Ovary (tissue), 9 donors: ENCODE results near the gene E2F6. TPM values are rescaled to one million over a fixed set of nuclear protein-coding genes. Genes with fewer than 3 reads are reported as not detected.

Experiments
- DNase-seq, 5 donors: peaks; one replicate each; pipeline ENCODE4 v3.0.0-alpha.2; 2019 to 2020
- H3K27ac ChIP-seq, 2 donors: fragments of 200-600 bp; one replicate each; pipeline versions ENCODE4 v1.5.1 to v1.8.0; 2019 to 2022
- H3K27me3 ChIP-seq: fragments of 200-600 bp; one replicate; pipeline ENCODE4 v1.8.0; 2022
- H3K36me3 ChIP-seq: fragments of 200-600 bp; sonication (generic); one replicate; pipeline ENCODE4 v1.5.1; 2019
- H3K4me1 ChIP-seq: one replicate; pipeline ENCODE4 v1.8.1; 2013; ENCODE audit warnings: mild to moderate bottlenecking, moderate library complexity; ENCODE audit not compliant: insufficient read depth
- H3K4me3 ChIP-seq: fragments of 200-600 bp; sonication (generic); one replicate; pipeline ENCODE4 v1.5.1; 2017
- H3K9me3 ChIP-seq, 2 donors: fragments of 200-600 bp in 1 of 2; sonication (generic) in 1 of 2; one replicate each; pipeline versions ENCODE4 v1.5.1 to v1.8.1; 2013 to 2019; ENCODE audit warnings: mild to moderate bottlenecking in 1 of 2, moderate library complexity in 1 of 2
- EP300 ChIP-seq: sonication (generic); formaldehyde crosslinking; IDR thresholded peaks from one replicate; pipeline ENCODE4 v1.6.1; 2017; ENCODE audit warnings: antibody characterized with exemption
- POLR2A ChIP-seq: fragments of 450-650 bp; IDR thresholded peaks from one replicate; pipeline ENCODE4 v1.6.1; 2017; ENCODE audit warnings: antibody characterized with exemption, mild to moderate bottlenecking, moderate library complexity
- WGBS, 3 donors: extraction: QIAGEN DNeasy Blood & Tissue Kit in 1 of 3; methylation state at CpG; one replicate each; pipeline versions ENCODE4 v1.1.5 to v1.1.7; 2013 to 2017; 5-methylcytosine and 5-hydroxymethylcytosine counted together
- intact Hi-C, 4 donors: fragments of 100-400 bp; cut with DNase I; formaldehyde crosslinking; loops; one replicate each; pipeline versions ENCODE4 v1.11.0 to v1.15.1; 2022 to 2023
- polyA plus RNA-seq, 2 donors: library from polyadenylated mRNA; stranded (reverse); fragments of 200-250 nt in 1 of 2; fragments of 350-450 nt in 1 of 2; fragmentation: Illumina TruSeq in 1 of 2; extraction: RNeasy Lipid Tissue Mini Kit (QIAGEN cat#74804) in 1 of 2; gene quantifications; one replicate each; pipeline ENCODE4 v1.2.3, GENCODE V29; 2013 to 2014
- total RNA-seq, 7 donors: library from RNA; depleted of rRNA in 2 of 7; stranded (reverse); fragments of >200 nt in 2 of 7; fragmentation: NEBNext Ultra II Directional in 3 of 7; extraction: Animal tissue kit (Norgen Biotek cat#: 25700) in 3 of 7; gene quantifications; one replicate each; pipeline versions ENCODE4 v1.1.0 to v1.2.4, GENCODE V29; 2016 to 2023
- TF ChIP-seq, protein P1 (sequence below), 3 donors: fragments of 450-650 bp in 2 of 3; fragments of 200-600 bp in 1 of 3; IDR thresholded peaks; one replicate each; pipeline versions ENCODE4 v1.5.1 to v1.8.0; 2016 to 2022; ENCODE audit warnings: antibody characterized with exemption in 3 of 3, mild to moderate bottlenecking in 1 of 3
- donor health status: DM: no; HTN: no; CAD: no; lungs with moderate emphysema.
- donor health status: DM: no; HTN: no; CAD: no.
- donor health status: Bipolar disorder and iron deficiency.
- donor health status: DM: yes; HTN: yes; CAD: no.
- donor health status: DM: no; HTN: no; CAD: no.
- donor health status: DM: yes; HTN: yes; CAD: no.

Gene E2F6
- total and polyA plus RNA-seq, 9 donors, result 9.9 to 19.6 (median 14.9) TPM

DNA sequence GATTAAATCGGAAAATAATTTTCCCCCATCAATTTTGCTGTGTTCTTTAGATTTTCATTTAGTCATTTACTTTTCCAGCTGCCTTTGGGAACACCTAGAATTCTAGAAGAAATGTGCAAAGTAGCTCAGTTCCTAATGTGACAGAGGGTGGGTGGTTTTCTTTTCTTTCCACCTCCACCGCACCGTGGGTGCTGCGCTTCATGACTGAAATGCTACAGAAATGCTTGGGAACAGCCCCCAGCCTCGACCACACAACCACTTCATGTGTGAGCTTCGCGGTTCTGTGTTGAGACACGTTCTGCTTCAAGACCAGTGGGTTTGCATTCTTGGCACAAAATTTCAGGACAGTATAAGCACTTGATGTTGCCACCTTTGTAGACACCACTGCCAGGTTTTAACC is 30.9 kb downstream of the E2F6 start:
- H3K9me3 ChIP-seq, result no peaks in the 10 kb centered on the region
- no peak for DNase-seq
- H3K36me3 ChIP-seq, result no peaks in the 10 kb centered on the region
- TF ChIP-seq, protein P1, sequence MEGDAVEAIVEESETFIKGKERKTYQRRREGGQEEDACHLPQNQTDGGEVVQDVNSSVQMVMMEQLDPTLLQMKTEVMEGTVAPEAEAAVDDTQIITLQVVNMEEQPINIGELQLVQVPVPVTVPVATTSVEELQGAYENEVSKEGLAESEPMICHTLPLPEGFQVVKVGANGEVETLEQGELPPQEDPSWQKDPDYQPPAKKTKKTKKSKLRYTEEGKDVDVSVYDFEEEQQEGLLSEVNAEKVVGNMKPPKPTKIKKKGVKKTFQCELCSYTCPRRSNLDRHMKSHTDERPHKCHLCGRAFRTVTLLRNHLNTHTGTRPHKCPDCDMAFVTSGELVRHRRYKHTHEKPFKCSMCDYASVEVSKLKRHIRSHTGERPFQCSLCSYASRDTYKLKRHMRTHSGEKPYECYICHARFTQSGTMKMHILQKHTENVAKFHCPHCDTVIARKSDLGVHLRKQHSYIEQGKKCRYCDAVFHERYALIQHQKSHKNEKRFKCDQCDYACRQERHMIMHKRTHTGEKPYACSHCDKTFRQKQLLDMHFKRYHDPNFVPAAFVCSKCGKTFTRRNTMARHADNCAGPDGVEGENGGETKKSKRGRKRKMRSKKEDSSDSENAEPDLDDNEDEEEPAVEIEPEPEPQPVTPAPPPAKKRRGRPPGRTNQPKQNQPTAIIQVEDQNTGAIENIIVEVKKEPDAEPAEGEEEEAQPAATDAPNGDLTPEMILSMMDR (IDR thresholded peaks at IDR 0.05), result no peak
- no peak for TF ChIP-seq EP300
- TF ChIP-seq POLR2A, result no peak
- H3K4me1 ChIP-seq, result no peaks in the 10 kb centered on the region
- 84 to 89% (median 88%) methylated on average over 8 of the region's 8 CpGs for WGBS, 3 donors
- H3K4me3 ChIP-seq, result no peak overlapping the region
- H3K27ac ChIP-seq, result no peak overlapping the region
- intact Hi-C loops, result no loop called here
- no peaks in the 10 kb centered on the region for H3K27me3 ChIP-seq

DNA sequence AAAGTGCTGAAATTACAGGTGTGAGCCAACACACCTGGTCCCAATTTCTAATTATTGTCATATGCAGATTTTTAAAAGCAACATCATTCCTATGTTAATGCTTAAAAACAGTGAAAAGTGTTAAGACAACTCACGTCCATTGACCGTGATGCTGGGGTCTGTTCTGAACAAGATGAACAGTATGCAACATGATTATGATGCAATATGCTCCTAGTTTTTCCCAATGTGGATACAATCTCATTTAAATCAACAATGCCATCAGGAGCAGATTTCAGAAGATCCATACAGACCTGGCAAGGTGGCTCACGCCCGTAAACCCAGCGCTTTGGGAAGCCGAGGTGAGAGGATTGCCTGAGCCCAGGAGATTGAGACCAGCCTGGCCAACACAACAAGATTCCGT is 31.5 kb downstream of the E2F6 start:
- Histone ChIP-seq H3K4me1 (no peaks in the 10 kb centered on the region), H3K27me3 (no peaks in the 10 kb centered on the region), H3K36me3 (no peaks in the 10 kb centered on the region), H3K9me3 (no peaks in the 10 kb centered on the region), H3K4me3 (no peak overlapping the region), H3K27ac (no peak overlapping the region)
- TF ChIP-seq EP300, result no peak
- no peak for TF ChIP-seq POLR2A
- TF ChIP-seq, protein P1 (IDR thresholded peaks at IDR 0.05), result no peak
- intact Hi-C loops, result no loop called here
- 93 to 95% (median 94%) methylated on average over 7 of the region's 7 CpGs for WGBS, 3 donors
- DNase-seq, result no peak

DNA sequence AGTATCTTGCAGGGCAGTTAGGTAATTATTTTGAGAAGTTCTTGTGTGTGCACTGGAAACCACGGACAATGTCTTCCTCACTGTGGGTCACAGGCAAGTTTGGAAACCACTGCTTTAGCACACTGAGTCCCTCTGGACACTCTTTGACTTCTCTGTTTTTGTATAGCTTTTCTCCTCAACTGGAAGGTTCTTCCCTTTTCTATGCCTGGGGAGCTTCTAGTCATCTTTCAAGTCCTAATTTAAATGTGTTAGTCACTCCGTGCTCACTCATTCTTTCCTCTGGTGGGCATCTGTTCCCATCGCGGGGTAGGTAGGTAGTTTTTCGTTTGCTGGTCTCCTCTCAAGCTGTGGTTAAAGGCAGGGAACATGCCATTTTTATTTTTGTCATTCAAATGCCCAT is 32.1 kb downstream of the E2F6 start:
- H3K27ac ChIP-seq, result no peak overlapping the region
- H3K4me1 ChIP-seq, result no peaks in the 10 kb centered on the region
- H3K36me3 ChIP-seq, result no peaks in the 10 kb centered on the region
- no peak overlapping the region for H3K4me3 ChIP-seq
- no peaks in the 10 kb centered on the region for H3K9me3 ChIP-seq
- H3K27me3 ChIP-seq, result no peaks in the 10 kb centered on the region
- DNase-seq, result no peak
- intact Hi-C loops, result no loop called here
- TF ChIP-seq, protein P1 (IDR thresholded peaks at IDR 0.05), result no peak
- TF ChIP-seq POLR2A (no peak), EP300 (no peak)
- 92 to 95% (median 94%) methylated on average over 5 of the region's 5 CpGs for WGBS, 3 donors

DNA sequence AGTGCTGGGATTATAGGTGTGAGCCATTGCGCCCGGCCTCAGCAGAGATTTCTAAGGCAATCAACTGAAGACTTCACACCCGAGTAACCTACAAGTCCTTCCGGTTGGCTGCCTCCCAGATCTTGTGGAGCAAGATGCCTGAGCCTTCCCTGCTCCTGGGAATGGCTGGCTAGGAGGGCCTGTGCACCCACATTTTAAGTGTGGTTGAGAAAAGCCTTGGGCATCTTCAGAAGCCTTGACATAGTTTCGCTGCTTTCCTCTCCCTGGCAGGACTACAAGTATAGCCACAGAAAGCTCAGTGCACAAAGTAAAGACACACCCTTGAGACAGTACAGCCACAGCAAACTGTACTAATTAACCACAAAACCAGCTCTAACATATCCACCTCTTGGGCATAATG is 35.2 kb downstream of the E2F6 start:
- H3K9me3 ChIP-seq, result no peaks in the 10 kb centered on the region
- H3K27me3 ChIP-seq, result no peaks in the 10 kb centered on the region
- no peak overlapping the region for H3K27ac ChIP-seq
- TF ChIP-seq, protein P1 (IDR thresholded peaks at IDR 0.05), result no peak
- TF ChIP-seq POLR2A (no peak), EP300 (no peak)
- 76 to 91% (median 90%) methylated on average over 5 of the region's 5 CpGs for WGBS, 3 donors
- DNase-seq, result no peak
- intact Hi-C loops, result no loop called here
- H3K36me3 ChIP-seq, result no peaks in the 10 kb centered on the region
- H3K4me1 ChIP-seq, result no peaks in the 10 kb centered on the region
- H3K4me3 ChIP-seq, result no peak overlapping the region

DNA sequence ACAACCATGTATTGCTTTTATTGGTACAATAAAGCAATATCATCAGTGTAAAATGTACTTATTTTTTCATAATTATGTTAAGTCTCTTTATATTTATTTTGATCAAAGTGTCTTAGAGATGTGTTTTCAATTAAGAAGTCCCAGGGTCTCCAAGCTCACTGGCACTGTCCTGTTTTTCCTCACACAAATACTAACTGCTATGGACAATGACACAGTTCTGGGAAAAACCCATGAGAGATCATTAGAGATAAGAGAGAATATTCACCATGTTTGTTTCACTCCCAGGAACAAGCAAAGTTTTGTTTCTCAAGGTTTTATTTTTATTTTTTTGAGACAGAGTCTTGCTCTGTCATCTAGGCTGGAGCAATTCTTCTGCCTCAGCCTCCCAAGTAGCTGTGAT is 38.7 kb downstream of the E2F6 start:
- intact Hi-C loops, result no loop called here
- TF ChIP-seq, protein P1 (IDR thresholded peaks at IDR 0.05), result no peak
- no peak for TF ChIP-seq POLR2A
- no peak for TF ChIP-seq EP300
- H3K4me1 ChIP-seq, result peaks cover 6% of the 10 kb centered on the region
- H3K27ac ChIP-seq, result no peak overlapping the region
- H3K27me3 ChIP-seq, result no peaks in the 10 kb centered on the region
- H3K36me3 ChIP-seq, result no peaks in the 10 kb centered on the region
- no peak overlapping the region for H3K4me3 ChIP-seq
- H3K9me3 ChIP-seq, result no peaks in the 10 kb centered on the region
- DNase-seq, result no peak
